ENCODE data around the gene PLAAT4. TPM values are rescaled to one million over a fixed set of nuclear protein-coding genes. Genes with fewer than 3 reads are reported as not detected.

PLAAT4 gene
- total RNA-seq, 1 experiment from 2014 or later, result 3.5 TPM

DNA sequence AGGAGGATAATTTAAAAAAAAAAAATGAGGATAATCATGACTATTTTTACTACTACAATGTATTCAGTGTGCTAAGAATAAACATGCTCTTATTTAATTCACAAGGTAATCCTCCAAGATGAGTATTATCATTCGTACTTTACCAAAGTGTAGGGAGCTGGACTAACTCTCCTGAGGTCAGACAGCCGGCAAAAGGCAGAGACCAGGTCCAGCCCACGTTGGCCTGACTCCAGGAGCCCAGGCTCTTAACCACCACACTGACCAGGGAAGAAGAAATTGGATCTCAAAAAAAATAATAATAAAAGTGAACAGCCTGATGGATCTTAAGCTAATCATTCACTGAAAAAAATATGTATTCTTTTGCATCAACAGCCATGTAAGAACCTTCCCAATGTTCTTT is 52.4 kb downstream of the PLAAT4 start:
- Histone ChIP-seq H3K23me2 (ENCODE audit: insufficient read length, low read depth, low read length, poor library complexity, severe bottlenecking) (no peaks in the 10 kb centered on the region), H2BK20ac (ENCODE audit: low read depth, low read length, poor library complexity, severe bottlenecking) (no peak overlapping the region), H3T11ph (ENCODE audit: low read length) (no peak overlapping the region), H3K14ac (ENCODE audit: insufficient read depth, low read length) (no peak overlapping the region), H3K18ac (ENCODE audit: insufficient read length, low read depth, low read length) (no peak overlapping the region), H3K79me2 (ENCODE audit: insufficient read depth, low read length) (no peaks in the 10 kb centered on the region), H2AFZ (ENCODE audit: low read length) (no peak overlapping the region), H3K79me1 (ENCODE audit: insufficient read depth, low read depth, low read length, poor library complexity, severe bottlenecking) (no peaks in the 10 kb centered on the region), H2BK12ac (ENCODE audit: insufficient read length, low read depth, low read length) (no peak overlapping the region), H3K4ac (ENCODE audit: low read depth, low read length) (no peak overlapping the region), H3K27ac (ENCODE audit: insufficient read length, low read depth, low read length) (no peak overlapping the region), H3K4me2 (ENCODE audit: insufficient read depth, insufficient read length, low read length) (no peak overlapping the region), H2BK120ac (ENCODE audit: low read depth, low read length, poor library complexity, severe bottlenecking) (no peak overlapping the region), H3K27me3 (ENCODE audit: insufficient read depth, low read length) (no peaks in the 10 kb centered on the region), H3K9ac (ENCODE audit: extremely low read depth, insufficient read length, low read length) (no peak overlapping the region), H3K4me1 (ENCODE audit: insufficient read depth, low read length) (no peaks in the 10 kb centered on the region; the same call in 1 of the 2 replicates), H3K23ac (ENCODE audit: insufficient read length, low read depth, low read length) (no peak overlapping the region), H3K9me3 (ENCODE audit: control insufficient read depth, low read depth, low read length) (no peaks in the 10 kb centered on the region), H2AK5ac (ENCODE audit: insufficient read length, low read length) (no peak overlapping the region), H4K8ac (replicated peaks; ENCODE audit: insufficient read length, low read depth, low read length) (no peak overlapping the region), H4K5ac (ENCODE audit: insufficient read length, low read depth, low read length) (no peak overlapping the region), H4K91ac (ENCODE audit: insufficient read length, low read depth, low read length) (no peak overlapping the region), H3K56ac (ENCODE audit: insufficient read length, low read depth, low read length) (no peak overlapping the region), H2BK15ac (ENCODE audit: low read depth, low read length) (no peak overlapping the region), H4K20me1 (ENCODE audit: control insufficient read depth, insufficient read depth, insufficient read length) (no peaks in the 10 kb centered on the region), H2BK5ac (ENCODE audit: insufficient read length, low read length) (no peak overlapping the region)
- Mint-ChIP-seq H3K4me3 (no peak overlapping the region), H3K36me3 (ENCODE audit: insufficient read depth in 1 of 3, low read depth in 3 of 3) (peaks cover 13 to 96% (median 82%) of the 10 kb centered on the region in 3 experiments), H3K9me3 (no peaks in the 10 kb centered on the region), H3K27me3 (ENCODE audit: low read depth) (no peaks in the 10 kb centered on the region), H3K4me1 (peaks cover 3 to 12% of the 10 kb centered on the region in 2 experiments; a peak in 3 of 4 replicates), H3K27ac (peak overlapping the region in 1 of 3 experiments; percentile 54; a peak in 1 of 7 replicates)
- TF ChIP-seq, protein P1, sequence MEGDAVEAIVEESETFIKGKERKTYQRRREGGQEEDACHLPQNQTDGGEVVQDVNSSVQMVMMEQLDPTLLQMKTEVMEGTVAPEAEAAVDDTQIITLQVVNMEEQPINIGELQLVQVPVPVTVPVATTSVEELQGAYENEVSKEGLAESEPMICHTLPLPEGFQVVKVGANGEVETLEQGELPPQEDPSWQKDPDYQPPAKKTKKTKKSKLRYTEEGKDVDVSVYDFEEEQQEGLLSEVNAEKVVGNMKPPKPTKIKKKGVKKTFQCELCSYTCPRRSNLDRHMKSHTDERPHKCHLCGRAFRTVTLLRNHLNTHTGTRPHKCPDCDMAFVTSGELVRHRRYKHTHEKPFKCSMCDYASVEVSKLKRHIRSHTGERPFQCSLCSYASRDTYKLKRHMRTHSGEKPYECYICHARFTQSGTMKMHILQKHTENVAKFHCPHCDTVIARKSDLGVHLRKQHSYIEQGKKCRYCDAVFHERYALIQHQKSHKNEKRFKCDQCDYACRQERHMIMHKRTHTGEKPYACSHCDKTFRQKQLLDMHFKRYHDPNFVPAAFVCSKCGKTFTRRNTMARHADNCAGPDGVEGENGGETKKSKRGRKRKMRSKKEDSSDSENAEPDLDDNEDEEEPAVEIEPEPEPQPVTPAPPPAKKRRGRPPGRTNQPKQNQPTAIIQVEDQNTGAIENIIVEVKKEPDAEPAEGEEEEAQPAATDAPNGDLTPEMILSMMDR (conservative IDR thresholded peaks at IDR 0.05), result no peak
- no peak for DNase-seq
- no CpG with 5 or more reads among the region's 3 CpGs for WGBS (ENCODE audit: extremely low coverage, insufficient read length, low lambda C conversion rate)

All from H9 (cell line).